Upper lobe of right lung (tissue), 1 donor: ENCODE measurements around the gene ELAPOR1. TPM values are rescaled to one million over a fixed set of nuclear protein-coding genes. Genes with fewer than 3 reads are reported as not detected.

Experiments
- ATAC-seq: fragments of 200-7000 bp; cut with Tn5 transposase; one replicate; pipeline ENCODE4 v1.9.1; 2020; ENCODE audit warnings: mild to moderate bottlenecking, moderate library complexity
- DNase-seq: peaks from one replicate; pipeline ENCODE4 v3.0.0-alpha.2; 2020
- H3K27ac ChIP-seq: fragments of 200-600 bp; one replicate; pipeline ENCODE4 v1.8.0; 2022
- H3K27me3 ChIP-seq: fragments of 200-600 bp; one replicate; pipeline ENCODE4 v1.8.0; 2022; ENCODE audit warnings: mild to moderate bottlenecking
- H3K36me3 ChIP-seq: fragments of 200-600 bp; one replicate; pipeline ENCODE4 v1.8.0; 2022
- H3K4me1 ChIP-seq: fragments of 200-600 bp; one replicate; pipeline ENCODE4 v1.8.0; 2022
- H3K4me3 ChIP-seq: fragments of 200-600 bp; one replicate; pipeline ENCODE4 v1.8.0; 2022; ENCODE audit warnings: mild to moderate bottlenecking
- H3K9me3 ChIP-seq: fragments of 200-600 bp; one replicate; pipeline ENCODE4 v1.8.0; 2022
- CTCF ChIP-seq: fragments of 200-600 bp; IDR thresholded peaks from one replicate; pipeline ENCODE4 v1.8.0; 2022; ENCODE audit warnings: antibody characterized with exemption
- intact Hi-C: fragments of 100-400 bp; cut with DNase I; formaldehyde crosslinking; loops from one replicate; pipeline ENCODE4 v1.11.0; 2022
- total RNA-seq: library from RNA; stranded (reverse); fragmentation: NEBNext Ultra II Directional; extraction: Animal tissue kit (Norgen Biotek cat#: 25700); gene quantifications from one replicate; pipeline ENCODE4 v1.2.1, GENCODE V29; 2021
- donor health status: DM: no; HTN: yes; CAD: no; lungs with severe emphysema.

Gene ELAPOR1
- total RNA-seq, 1 donor from 2014 or later: 5.6 TPM

GRCh38 chr1:109152196-109152595 lies 38.3 kb downstream of the ELAPOR1 start:
- no peak overlapping the region for H3K27ac ChIP-seq
- no peak for ATAC-seq
- H3K27me3 ChIP-seq: no peaks in the 10 kb centered on the region
- TF ChIP-seq CTCF: no peak
- DNase-seq: no peak
- intact Hi-C loops: no loop called here
- no peaks in the 10 kb centered on the region for H3K4me1 ChIP-seq
- H3K36me3 ChIP-seq: no peaks in the 10 kb centered on the region
- no peak overlapping the region for H3K4me3 ChIP-seq
- H3K9me3 ChIP-seq: no peaks in the 10 kb centered on the region

- Histone ChIP-seq H3K4me3 (no peak overlapping the region), H3K27ac (no peak overlapping the region), H3K36me3 (no peaks in the 10 kb centered on the region), H3K9me3 (no peaks in the 10 kb centered on the region), H3K27me3 (no peaks in the 10 kb centered on the region), H3K4me1 (peaks cover 5% of the 10 kb centered on the region)
- ATAC-seq: no peak
- DNase-seq: no peak
- no peak for TF ChIP-seq CTCF
- intact Hi-C loops: no loop called here
Measured at GRCh38 chr1:109156916-109157385, 43.0 kb downstream of the ELAPOR1 start.

- Histone ChIP-seq H3K4me1 (peaks cover 18% of the 10 kb centered on the region), H3K27ac (no peak overlapping the region), H3K27me3 (no peaks in the 10 kb centered on the region), H3K9me3 (no peaks in the 10 kb centered on the region), H3K4me3 (no peak overlapping the region), H3K36me3 (no peaks in the 10 kb centered on the region)
- no peak for DNase-seq
- intact Hi-C loops: no loop called here
- ATAC-seq: no peak
- TF ChIP-seq CTCF: no peak
Measured at GRCh38 chr1:109158433-109158832, 44.5 kb downstream of the ELAPOR1 start.

GRCh38 chr1:109159326-109159725 lies 45.4 kb downstream of the ELAPOR1 start:
- intact Hi-C loops: no loop called here
- ATAC-seq: no peak
- H3K4me1 ChIP-seq: peaks cover 23% of the 10 kb centered on the region

GRCh38 chr1:109160071-109160840 lies 46.3 kb downstream of the ELAPOR1 start:
- DNase-seq (no peak), ATAC-seq (no peak)
- Histone ChIP-seq H3K9me3 (no peaks in the 10 kb centered on the region), H3K4me3 (no peak overlapping the region), H3K27ac (no peak overlapping the region), H3K36me3 (no peaks in the 10 kb centered on the region), H3K27me3 (no peaks in the 10 kb centered on the region), H3K4me1 (peaks cover 23% of the 10 kb centered on the region)
- no peak for TF ChIP-seq CTCF
- intact Hi-C loops: no loop called here

More at GRCh38 chr1:109159326-109159725, 45.4 kb downstream of the ELAPOR1 start:
- Histone ChIP-seq H3K4me3 (no peak overlapping the region), H3K36me3 (no peaks in the 10 kb centered on the region), H3K9me3 (no peaks in the 10 kb centered on the region), H3K27ac (no peak overlapping the region), H3K27me3 (no peaks in the 10 kb centered on the region)
- no peak for DNase-seq
- no peak for TF ChIP-seq CTCF
